ENCODE results near the gene AVPR1B.

Gene AVPR1B

GRCh38 chr1:206110820-206111219, 6.4 kb downstream of the AVPR1B start:
- TF ChIP-seq, protein P1, sequence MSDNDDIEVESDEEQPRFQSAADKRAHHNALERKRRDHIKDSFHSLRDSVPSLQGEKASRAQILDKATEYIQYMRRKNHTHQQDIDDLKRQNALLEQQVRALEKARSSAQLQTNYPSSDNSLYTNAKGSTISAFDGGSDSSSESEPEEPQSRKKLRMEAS (IDR thresholded peaks at IDR 0.05; ENCODE audit: low read depth, low read length), result no peak
- TF ChIP-seq MYC (IDR thresholded peaks at IDR 0.05; ENCODE audit: low read depth, low read length), result no peak
- TF ChIP-seq, protein P2, sequence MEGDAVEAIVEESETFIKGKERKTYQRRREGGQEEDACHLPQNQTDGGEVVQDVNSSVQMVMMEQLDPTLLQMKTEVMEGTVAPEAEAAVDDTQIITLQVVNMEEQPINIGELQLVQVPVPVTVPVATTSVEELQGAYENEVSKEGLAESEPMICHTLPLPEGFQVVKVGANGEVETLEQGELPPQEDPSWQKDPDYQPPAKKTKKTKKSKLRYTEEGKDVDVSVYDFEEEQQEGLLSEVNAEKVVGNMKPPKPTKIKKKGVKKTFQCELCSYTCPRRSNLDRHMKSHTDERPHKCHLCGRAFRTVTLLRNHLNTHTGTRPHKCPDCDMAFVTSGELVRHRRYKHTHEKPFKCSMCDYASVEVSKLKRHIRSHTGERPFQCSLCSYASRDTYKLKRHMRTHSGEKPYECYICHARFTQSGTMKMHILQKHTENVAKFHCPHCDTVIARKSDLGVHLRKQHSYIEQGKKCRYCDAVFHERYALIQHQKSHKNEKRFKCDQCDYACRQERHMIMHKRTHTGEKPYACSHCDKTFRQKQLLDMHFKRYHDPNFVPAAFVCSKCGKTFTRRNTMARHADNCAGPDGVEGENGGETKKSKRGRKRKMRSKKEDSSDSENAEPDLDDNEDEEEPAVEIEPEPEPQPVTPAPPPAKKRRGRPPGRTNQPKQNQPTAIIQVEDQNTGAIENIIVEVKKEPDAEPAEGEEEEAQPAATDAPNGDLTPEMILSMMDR (IDR thresholded peaks at IDR 0.05; ENCODE audit: low read depth, low read length), result no peak
- no peak for TF ChIP-seq POLR2A (IDR thresholded peaks at IDR 0.05; ENCODE audit: extremely low read depth, insufficient read length)
- no peak for DNase-seq (ENCODE audit: low read depth)
- H3K4me3 ChIP-seq (ENCODE audit: low read depth, low read length), result no peak overlapping the region

DNA sequence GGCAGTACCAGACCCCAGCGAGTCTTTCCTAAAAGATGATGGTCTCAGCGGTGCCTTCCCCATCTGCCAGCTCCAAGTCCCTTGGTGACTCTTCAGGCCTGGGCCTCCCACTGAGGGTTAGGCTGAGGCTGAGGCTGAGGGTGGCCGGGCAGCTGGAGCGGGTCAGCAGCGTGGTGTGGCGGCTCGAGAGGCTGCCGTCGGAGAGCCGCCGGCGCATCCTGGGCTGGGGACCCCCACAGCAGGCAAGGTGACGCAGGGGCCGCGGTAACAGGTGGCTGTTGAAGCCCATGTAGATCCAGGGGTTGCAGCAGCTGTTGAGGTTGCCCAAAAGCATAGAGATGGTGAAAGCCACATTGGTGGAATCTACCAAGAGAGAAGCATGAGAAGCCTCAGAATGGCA, 7.0 kb downstream of the AVPR1B start:
- DNase-seq (ENCODE audit: low read depth), result no peak
- TF ChIP-seq MYC (IDR thresholded peaks at IDR 0.05; ENCODE audit: low read depth, low read length) (no peak), POLR2A (IDR thresholded peaks at IDR 0.05; ENCODE audit: extremely low read depth, insufficient read length) (no peak)
- TF ChIP-seq, protein P1 (IDR thresholded peaks at IDR 0.05; ENCODE audit: low read depth, low read length), result no peak
- TF ChIP-seq, protein P2 (IDR thresholded peaks at IDR 0.05; ENCODE audit: low read depth, low read length), result no peak
- no peak overlapping the region for H3K4me3 ChIP-seq (ENCODE audit: low read depth, low read length)

- TF ChIP-seq, protein P2 (IDR thresholded peaks at IDR 0.05; ENCODE audit: low read depth, low read length), result no peak
- TF ChIP-seq, protein P1 (IDR thresholded peaks at IDR 0.05; ENCODE audit: low read depth, low read length), result no peak
- TF ChIP-seq POLR2A (IDR thresholded peaks at IDR 0.05; ENCODE audit: extremely low read depth, insufficient read length) (no peak), MYC (IDR thresholded peaks at IDR 0.05; ENCODE audit: low read depth, low read length) (no peak)
- no peak for DNase-seq (ENCODE audit: low read depth)
- no peak overlapping the region for H3K4me3 ChIP-seq (ENCODE audit: low read depth, low read length)
Measured at GRCh38 chr1:206109718-206110117, 7.5 kb downstream of the AVPR1B start.

DNA sequence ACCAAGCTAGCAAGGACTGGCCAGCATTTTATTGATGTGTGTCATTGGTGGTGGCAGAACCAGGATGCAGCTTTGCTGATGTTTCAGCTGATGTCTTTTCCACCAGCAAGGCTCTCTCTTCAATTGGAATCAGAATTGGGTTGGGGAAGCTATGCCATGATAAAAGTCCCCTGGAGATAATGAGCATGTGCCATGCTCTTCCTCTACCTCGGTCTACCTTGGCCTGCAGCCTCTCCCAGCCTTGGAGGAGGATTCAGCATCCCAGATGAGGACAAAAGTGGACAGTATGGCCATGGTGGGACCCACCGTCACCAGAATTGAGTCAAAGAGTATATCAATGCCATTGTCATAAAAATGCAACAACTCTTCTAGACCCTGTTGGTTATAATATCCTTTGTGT, 8.6 kb downstream of the AVPR1B start:
- H3K4me3 ChIP-seq (ENCODE audit: low read depth, low read length), result no peak overlapping the region
- TF ChIP-seq POLR2A (IDR thresholded peaks at IDR 0.05; ENCODE audit: extremely low read depth, insufficient read length) (no peak), MYC (IDR thresholded peaks at IDR 0.05; ENCODE audit: low read depth, low read length) (no peak)
- TF ChIP-seq, protein P2 (IDR thresholded peaks at IDR 0.05; ENCODE audit: low read depth, low read length), result no peak
- TF ChIP-seq, protein P1 (IDR thresholded peaks at IDR 0.05; ENCODE audit: low read depth, low read length), result no peak
- no peak for DNase-seq (ENCODE audit: low read depth)

DNA sequence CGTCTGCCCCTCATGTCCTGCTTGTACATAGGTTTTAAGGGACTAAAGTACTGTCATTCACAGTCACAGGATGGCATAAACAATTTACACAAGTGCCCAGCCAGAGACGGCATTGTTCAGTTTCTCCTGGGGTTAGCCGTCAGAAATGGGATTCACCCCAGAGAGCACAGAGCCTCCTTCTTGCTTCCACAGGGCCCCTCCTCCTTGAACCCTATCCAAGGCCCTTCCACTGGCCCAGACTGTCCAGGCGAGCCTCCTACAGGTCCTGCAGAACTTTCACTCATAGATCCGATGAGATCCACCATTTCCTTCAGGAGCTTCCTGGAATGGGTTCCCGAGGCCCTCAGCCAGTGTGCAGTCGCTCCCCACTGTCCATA, 10.0 kb downstream of the AVPR1B start:
- no peak for TF ChIP-seq POLR2A (IDR thresholded peaks at IDR 0.05; ENCODE audit: extremely low read depth, insufficient read length)
- TF ChIP-seq MYC (IDR thresholded peaks at IDR 0.05; ENCODE audit: low read depth, low read length), result no peak
- TF ChIP-seq, protein P2 (IDR thresholded peaks at IDR 0.05; ENCODE audit: low read depth, low read length), result no peak
- TF ChIP-seq, protein P1 (IDR thresholded peaks at IDR 0.05; ENCODE audit: low read depth, low read length), result no peak
- H3K4me3 ChIP-seq (ENCODE audit: low read depth, low read length), result no peak overlapping the region
- DNase-seq (ENCODE audit: low read depth), result no peak
